ENCODE measurements around the gene DNAJB1.

The DNAJB1 gene

DNA sequence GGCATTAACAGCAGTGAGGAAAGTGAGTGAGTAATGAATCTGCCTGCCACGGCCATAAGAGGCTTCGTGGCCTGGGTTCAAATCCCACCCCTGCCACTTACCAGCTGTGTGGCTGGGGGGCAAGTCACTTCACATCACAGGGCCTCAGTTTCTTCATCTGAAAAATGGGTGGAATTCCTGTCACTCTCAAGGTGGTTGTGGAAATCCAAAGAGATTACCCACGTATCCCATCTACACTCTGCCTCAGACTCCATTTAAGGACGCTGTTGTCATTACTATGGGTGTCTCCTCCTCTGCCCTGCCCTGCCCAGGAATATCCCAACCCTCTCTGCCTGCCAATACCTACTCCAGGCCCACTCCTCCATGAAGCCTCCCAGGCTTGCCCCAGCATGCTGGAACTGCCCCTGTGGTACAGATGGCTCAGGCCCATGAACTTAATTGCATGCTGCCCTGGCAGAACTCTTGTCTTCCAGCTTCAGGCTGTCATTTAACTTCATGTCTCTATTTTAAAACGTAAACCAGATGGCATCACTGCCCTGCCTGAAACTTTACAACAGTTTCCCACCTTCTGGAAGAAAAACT lies 25.4 kb downstream of the DNAJB1 start:
- H3K27ac ChIP-seq, result no peak overlapping the region
- no peak for DNase-seq (ENCODE audit: low spot score)
- H3K4me3 ChIP-seq, result no peak overlapping the region
- TF ChIP-seq, protein P1, sequence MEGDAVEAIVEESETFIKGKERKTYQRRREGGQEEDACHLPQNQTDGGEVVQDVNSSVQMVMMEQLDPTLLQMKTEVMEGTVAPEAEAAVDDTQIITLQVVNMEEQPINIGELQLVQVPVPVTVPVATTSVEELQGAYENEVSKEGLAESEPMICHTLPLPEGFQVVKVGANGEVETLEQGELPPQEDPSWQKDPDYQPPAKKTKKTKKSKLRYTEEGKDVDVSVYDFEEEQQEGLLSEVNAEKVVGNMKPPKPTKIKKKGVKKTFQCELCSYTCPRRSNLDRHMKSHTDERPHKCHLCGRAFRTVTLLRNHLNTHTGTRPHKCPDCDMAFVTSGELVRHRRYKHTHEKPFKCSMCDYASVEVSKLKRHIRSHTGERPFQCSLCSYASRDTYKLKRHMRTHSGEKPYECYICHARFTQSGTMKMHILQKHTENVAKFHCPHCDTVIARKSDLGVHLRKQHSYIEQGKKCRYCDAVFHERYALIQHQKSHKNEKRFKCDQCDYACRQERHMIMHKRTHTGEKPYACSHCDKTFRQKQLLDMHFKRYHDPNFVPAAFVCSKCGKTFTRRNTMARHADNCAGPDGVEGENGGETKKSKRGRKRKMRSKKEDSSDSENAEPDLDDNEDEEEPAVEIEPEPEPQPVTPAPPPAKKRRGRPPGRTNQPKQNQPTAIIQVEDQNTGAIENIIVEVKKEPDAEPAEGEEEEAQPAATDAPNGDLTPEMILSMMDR (IDR thresholded peaks at IDR 0.05), result no peak

DNA sequence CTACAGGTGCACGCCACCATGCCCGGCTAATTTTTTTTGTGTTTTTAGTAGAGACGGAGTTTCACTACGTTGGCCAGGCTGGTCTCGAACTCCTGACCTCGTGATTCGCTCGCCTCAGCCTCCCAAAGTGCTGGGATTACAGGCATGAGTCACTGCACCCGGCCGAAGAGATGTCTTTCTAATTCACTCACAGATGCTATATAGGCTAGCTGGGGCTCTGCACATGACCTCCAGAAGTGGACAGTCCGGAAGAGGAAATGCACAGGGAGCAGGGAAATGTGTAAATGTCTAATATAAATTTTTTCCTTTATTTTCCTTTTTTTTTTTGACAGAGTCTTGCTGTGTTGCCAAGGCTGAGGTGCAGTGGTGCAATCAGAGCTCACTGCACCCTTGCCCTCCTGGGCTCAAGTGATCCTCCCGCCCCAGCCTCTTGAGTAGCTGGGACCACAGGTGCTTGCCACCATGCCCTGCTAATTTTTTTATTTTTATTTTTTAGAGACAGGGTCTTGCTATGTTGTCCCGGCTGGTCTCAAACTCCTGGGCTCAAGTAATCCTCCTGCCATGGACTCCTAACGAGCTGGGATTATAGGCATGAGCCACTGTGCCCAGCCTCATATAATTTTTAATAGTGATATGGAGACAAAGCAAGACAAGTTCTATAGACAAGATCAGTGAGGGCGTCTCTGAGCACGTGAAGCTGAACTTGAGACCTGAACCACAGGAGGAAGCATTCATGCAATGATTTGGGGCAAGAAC lies 30.6 kb downstream of the DNAJB1 start:
- TF ChIP-seq, protein P1 (IDR thresholded peaks at IDR 0.05), result no peak
- Histone ChIP-seq H3K4me3 (no peak overlapping the region), H3K27ac (no peak overlapping the region)
- DNase-seq (ENCODE audit: low spot score), result no peak

DNA sequence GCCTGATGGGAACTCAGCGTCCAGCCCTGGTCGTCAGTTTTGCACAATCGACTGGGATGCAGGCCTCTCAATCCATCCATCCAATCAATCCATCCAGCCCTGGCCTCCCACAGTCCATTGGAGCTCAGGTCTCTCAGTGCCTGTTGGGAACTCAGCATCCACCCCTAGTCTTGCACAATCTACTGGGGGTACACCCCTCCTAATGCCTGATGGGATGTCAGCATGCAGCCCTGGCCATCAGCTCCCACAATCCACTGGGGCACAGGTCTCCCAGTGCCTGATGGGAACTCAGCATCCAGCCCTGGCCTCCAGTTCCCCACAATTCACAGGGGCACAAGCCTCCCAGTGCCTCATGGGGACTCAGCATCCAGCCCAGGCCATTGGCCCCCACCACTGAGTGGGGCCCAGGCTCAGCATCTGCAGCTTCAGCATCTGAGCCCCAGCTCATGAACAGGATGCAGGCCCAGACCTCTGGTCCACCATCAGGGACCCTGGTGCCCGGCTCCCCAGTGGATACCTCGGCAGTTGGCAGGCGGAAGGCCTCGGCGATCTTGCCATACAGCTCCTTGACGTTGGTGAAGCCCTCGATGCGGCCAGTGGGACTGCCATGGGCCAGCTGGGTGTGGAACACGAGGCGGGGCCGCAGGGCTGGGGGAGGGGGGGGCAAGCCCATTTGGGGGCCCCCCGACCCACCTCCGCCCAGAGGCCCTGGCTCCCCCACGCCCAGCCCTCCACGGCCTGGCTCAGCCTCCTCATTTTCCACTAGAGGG lies 35.8 kb downstream of the DNAJB1 start:
- Histone ChIP-seq H3K4me3 (no peak overlapping the region), H3K27ac (no peak overlapping the region)
- DNase-seq (ENCODE audit: low spot score), result no peak
- TF ChIP-seq, protein P1 (IDR thresholded peaks at IDR 0.05), result no peak

DNA sequence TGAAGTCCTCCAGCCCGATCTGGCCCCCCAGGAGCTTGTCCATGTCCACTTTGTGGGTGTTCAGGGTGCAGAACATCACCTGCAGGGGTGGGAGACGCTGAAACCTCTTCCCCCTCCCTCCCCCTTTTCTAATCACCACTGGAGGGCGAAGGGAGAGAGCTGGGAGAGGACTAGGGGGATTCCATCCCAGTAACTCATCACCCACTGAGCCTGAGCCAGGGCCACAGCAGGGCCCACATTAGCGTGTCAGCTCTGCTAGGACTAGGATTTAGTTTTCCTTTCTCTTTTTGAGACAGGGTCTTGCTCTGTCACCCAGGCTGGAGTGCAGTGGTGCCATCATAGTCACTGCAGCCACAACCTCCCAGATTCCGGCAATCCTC lies 37.5 kb downstream of the DNAJB1 start:
- no peak overlapping the region for H3K27ac ChIP-seq
- no peak for DNase-seq (ENCODE audit: low spot score)
- TF ChIP-seq, protein P1 (IDR thresholded peaks at IDR 0.05), result no peak
- H3K4me3 ChIP-seq, result no peak overlapping the region

DNA sequence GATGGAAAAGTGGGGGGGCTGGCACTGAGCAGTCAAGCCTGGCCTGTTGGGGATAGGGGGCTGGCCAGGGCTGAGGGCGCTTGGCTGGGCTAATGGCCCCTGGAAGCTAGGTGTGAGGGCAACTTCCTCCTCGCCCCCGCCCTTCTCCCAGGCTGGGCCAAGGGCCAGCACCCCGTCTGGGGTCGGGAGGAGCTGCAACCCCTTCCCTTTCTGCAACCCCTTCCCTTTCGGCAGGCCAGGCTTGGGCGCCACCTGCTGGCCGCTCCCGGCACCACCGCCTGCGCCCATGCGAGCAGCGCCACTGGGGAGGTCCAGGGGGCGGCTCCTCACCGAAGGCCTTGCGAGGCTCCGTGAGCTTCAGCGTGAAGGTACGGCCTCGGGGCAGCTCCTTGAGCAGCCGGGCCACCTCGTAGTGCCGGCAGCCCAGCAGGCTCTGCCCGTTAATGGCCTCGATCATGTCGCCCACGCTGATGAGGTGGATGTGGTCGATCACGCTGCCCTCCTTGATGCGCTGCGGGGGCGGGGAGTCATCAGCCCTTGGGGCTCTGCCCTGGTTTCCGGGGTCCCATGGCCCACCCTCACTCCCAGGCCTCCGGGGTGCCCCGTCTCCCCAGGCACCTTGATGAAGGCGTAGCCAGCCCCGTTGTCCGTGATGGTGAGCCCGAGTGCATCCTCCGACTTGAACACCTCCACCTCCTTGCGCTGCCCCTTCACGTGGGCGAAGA lies 38.1 kb downstream of the DNAJB1 start:
- Histone ChIP-seq H3K27ac (no peak overlapping the region), H3K4me3 (no peak overlapping the region)
- no peak for DNase-seq (ENCODE audit: low spot score)
- TF ChIP-seq, protein P1 (IDR thresholded peaks at IDR 0.05), result peak; percentile 70

DNA sequence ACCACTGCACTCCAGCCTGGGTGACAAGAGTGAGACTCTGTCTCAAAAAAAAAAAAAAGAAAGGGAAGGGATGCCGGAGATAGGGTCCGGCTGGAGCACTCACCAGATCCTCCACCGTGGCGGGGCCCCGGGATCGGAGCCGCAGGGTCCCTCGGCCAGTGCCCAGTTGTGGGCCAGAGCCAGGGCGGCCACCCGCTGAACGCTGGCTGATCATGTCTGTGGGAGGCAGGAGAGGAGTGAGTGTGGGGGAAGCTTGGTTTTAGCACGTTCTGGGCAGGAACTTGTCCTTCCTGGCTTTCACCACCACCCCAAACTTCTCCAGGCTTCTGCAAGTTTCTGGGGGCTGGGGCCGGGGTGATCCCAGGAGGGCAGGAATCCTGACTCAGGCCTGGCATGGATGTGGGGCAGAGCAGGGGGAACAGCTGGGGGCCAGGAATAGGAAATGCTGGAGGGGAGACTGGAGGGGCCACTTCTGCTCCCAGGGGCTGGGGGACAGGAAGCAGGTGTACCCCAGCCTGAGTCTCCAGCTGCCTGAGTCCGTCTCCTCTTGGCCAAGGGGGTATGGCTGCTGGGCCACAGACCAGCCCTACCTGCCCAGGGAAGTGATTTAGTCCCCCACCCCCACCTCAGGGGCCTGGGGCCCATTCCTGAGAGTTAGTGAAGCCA lies 38.8 kb downstream of the DNAJB1 start:
- Histone ChIP-seq H3K27ac (no peak overlapping the region), H3K4me3 (no peak overlapping the region)
- TF ChIP-seq, protein P1 (IDR thresholded peaks at IDR 0.05), result no peak
- DNase-seq (ENCODE audit: low spot score), result no peak
